Hepatocyte (in vitro differentiated cells): ENCODE results near the gene MAP4K3.

ENCODE experiments used
- EZH2 ChIP-seq: fragments of 200-600 bp; sonication (generic); IDR thresholded peaks from 2 replicates; pipeline ENCODE4 v1.6.1; 2016; ENCODE audit warnings: antibody characterized with exemption, mild to moderate bottlenecking, borderline replicate concordance
- EZH2phosphoT487 ChIP-seq: fragments of 200-600 bp; sonication (generic); IDR thresholded peaks from one replicate; pipeline ENCODE4 v1.6.1; 2018; ENCODE audit warnings: antibody characterized with exemption, mild to moderate bottlenecking, low read depth, moderate library complexity; ENCODE audit not compliant: unreplicated experiment, severe bottlenecking
- TF ChIP-seq, protein P1 (sequence below): fragments of 200-600 bp; sonication (generic); IDR thresholded peaks from 2 replicates; pipeline ENCODE4 v1.5.1; 2016; ENCODE audit warnings: antibody characterized with exemption, mild to moderate bottlenecking; ENCODE audit not compliant: poor library complexity

DNA sequence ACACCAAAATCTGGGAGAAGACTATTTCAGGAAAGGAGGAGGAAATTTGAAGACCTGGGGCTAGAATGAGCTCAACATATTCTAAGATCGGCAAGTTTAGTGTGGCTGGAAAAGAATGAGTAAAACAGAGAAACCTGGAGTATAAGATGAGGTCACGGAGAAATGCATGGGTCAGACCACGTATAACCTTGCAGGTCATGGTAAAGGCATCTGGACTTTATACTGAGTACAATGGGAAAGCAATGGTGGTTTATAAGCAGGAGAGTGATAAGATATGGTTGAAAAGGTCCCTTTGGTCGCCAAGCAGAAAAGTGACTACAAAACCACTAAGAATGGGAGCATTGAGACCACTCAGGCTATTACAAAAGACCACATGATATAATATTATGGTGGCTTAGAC is 102.1 kb downstream of the MAP4K3 start:
- TF ChIP-seq, protein P1, sequence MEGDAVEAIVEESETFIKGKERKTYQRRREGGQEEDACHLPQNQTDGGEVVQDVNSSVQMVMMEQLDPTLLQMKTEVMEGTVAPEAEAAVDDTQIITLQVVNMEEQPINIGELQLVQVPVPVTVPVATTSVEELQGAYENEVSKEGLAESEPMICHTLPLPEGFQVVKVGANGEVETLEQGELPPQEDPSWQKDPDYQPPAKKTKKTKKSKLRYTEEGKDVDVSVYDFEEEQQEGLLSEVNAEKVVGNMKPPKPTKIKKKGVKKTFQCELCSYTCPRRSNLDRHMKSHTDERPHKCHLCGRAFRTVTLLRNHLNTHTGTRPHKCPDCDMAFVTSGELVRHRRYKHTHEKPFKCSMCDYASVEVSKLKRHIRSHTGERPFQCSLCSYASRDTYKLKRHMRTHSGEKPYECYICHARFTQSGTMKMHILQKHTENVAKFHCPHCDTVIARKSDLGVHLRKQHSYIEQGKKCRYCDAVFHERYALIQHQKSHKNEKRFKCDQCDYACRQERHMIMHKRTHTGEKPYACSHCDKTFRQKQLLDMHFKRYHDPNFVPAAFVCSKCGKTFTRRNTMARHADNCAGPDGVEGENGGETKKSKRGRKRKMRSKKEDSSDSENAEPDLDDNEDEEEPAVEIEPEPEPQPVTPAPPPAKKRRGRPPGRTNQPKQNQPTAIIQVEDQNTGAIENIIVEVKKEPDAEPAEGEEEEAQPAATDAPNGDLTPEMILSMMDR, result no peak
- TF ChIP-seq EZH2phosphoT487, result no peak
- TF ChIP-seq EZH2, result no peak
